Stimulated activated memory B cell treated with anti-CD40 and anti-IgM and Interleukin-4, amounts not matched to agents 10 μg/mL and 1 μg/mL and 100 μg/mL, for 72 hours (primary cell): Measurements from ENCODE around the gene TUBA1B.
A peak's percentile ranks its signal among the peaks of the same experiment; 100 is the strongest.

Source experiments
- ATAC-seq: fragments of 150-1000 bp; cut with Tn5 transposase; 2 replicates; pipeline ENCODE4 v1.10.0; 2021
- H3K27ac Mint-ChIP-seq: one replicate; pipeline ENCODE4 v1.8.0; 2022; ENCODE audit warnings: mild to moderate bottlenecking, mixed read lengths
- H3K27me3 Mint-ChIP-seq: one replicate; pipeline ENCODE4 v1.8.0; 2022; ENCODE audit warnings: mixed read lengths
- H3K36me3 Mint-ChIP-seq: one replicate; pipeline ENCODE4 v1.8.0; 2022; ENCODE audit warnings: mixed read lengths
- H3K4me1 Mint-ChIP-seq: one replicate; pipeline ENCODE4 v1.8.0; 2022; ENCODE audit warnings: mixed read lengths
- H3K4me3 Mint-ChIP-seq: one replicate; pipeline ENCODE4 v1.8.0; 2022; ENCODE audit warnings: mild to moderate bottlenecking, moderate library complexity, mixed read lengths
- H3K9me3 Mint-ChIP-seq: one replicate; pipeline ENCODE4 v1.8.0; 2022; ENCODE audit warnings: mixed read lengths

Gene TUBA1B

GRCh38 chr12:49100380-49100779, 30.8 kb downstream of the TUBA1B start:
- Mint-ChIP-seq H3K36me3 (peaks cover 84% of the 10 kb centered on the region), H3K9me3 (no peaks in the 10 kb centered on the region), H3K27me3 (peaks cover 3% of the 10 kb centered on the region), H3K4me1 (peaks cover 8% of the 10 kb centered on the region), H3K27ac (no peak overlapping the region), H3K4me3 (no peak overlapping the region)
- ATAC-seq, result no peak

GRCh38 chr12:49098703-49099102, 32.5 kb downstream of the TUBA1B start:
- H3K36me3 Mint-ChIP-seq, result peaks cover 72% of the 10 kb centered on the region

GRCh38 chr12:49098035-49098451, 33.2 kb downstream of the TUBA1B start:
- peak; percentile 50 for ATAC-seq
- H3K9me3 Mint-ChIP-seq, result no peaks in the 10 kb centered on the region
- H3K4me1 Mint-ChIP-seq, result peaks cover 20% of the 10 kb centered on the region
- no peak overlapping the region for H3K4me3 Mint-ChIP-seq
- H3K36me3 Mint-ChIP-seq, result peaks cover 65% of the 10 kb centered on the region
- H3K27me3 Mint-ChIP-seq, result peaks cover 26% of the 10 kb centered on the region
- no peak overlapping the region for H3K27ac Mint-ChIP-seq

More at GRCh38 chr12:49098703-49099102, 32.5 kb downstream of the TUBA1B start:
- Mint-ChIP-seq H3K27ac (no peak overlapping the region), H3K9me3 (no peaks in the 10 kb centered on the region), H3K4me3 (no peak overlapping the region), H3K4me1 (peaks cover 17% of the 10 kb centered on the region), H3K27me3 (peaks cover 20% of the 10 kb centered on the region)
- no peak for ATAC-seq

- Mint-ChIP-seq H3K36me3 (peaks cover 64% of the 10 kb centered on the region), H3K4me3 (no peak overlapping the region), H3K4me1 (peaks cover 23% of the 10 kb centered on the region)
Observed at GRCh38 chr12:49097381-49097780, 33.8 kb downstream of the TUBA1B start.

GRCh38 chr12:49094975-49095365, 36.2 kb downstream of the TUBA1B start:
- Mint-ChIP-seq H3K27ac (no peak overlapping the region), H3K36me3 (peaks cover 40% of the 10 kb centered on the region), H3K4me3 (no peak overlapping the region), H3K27me3 (peaks cover 57% of the 10 kb centered on the region), H3K9me3 (no peaks in the 10 kb centered on the region), H3K4me1 (peaks cover 47% of the 10 kb centered on the region)
- no peak for ATAC-seq

More at GRCh38 chr12:49097381-49097780, 33.8 kb downstream of the TUBA1B start:
- no peak for ATAC-seq
- H3K27ac Mint-ChIP-seq, result no peak overlapping the region
- H3K27me3 Mint-ChIP-seq, result peaks cover 33% of the 10 kb centered on the region
- H3K9me3 Mint-ChIP-seq, result no peaks in the 10 kb centered on the region

GRCh38 chr12:49094160-49094974, 36.8 kb downstream of the TUBA1B start, which contains the start of gene DHH:
DHH (minus strand) TSS chr12:49094801; CDS start chr12:49094512, 289 bp downstream.
- Mint-ChIP-seq H3K27me3 (peaks cover 63% of the 10 kb centered on the region), H3K27ac (no peak within 1 kb of the TSS), H3K4me3 (peak within 1 kb of the TSS; percentile 9), H3K9me3 (no peaks in the 10 kb centered on the region), H3K36me3 (peaks cover 34% of the 10 kb centered on the region), H3K4me1 (peaks cover 54% of the 10 kb centered on the region)
- ATAC-seq, result no peak

- Mint-ChIP-seq H3K36me3 (peaks cover 34% of the 10 kb centered on the region), H3K27ac (no peak overlapping the region), H3K27me3 (peaks cover 69% of the 10 kb centered on the region), H3K4me1 (peaks cover 54% of the 10 kb centered on the region), H3K9me3 (no peaks in the 10 kb centered on the region), H3K4me3 (peak overlapping the region; percentile 9)
- ATAC-seq, result no peak
Observed at GRCh38 chr12:49093792-49094159, 37.4 kb downstream of the TUBA1B start.

GRCh38 chr12:49092816-49093406, 38.3 kb downstream of the TUBA1B start:
- ATAC-seq, result no peak
- peaks cover 76% of the 10 kb centered on the region for H3K27me3 Mint-ChIP-seq
- H3K36me3 Mint-ChIP-seq, result peaks cover 26% of the 10 kb centered on the region
- no peak overlapping the region for H3K4me3 Mint-ChIP-seq
- H3K9me3 Mint-ChIP-seq, result no peaks in the 10 kb centered on the region
- no peak overlapping the region for H3K27ac Mint-ChIP-seq
- peaks cover 62% of the 10 kb centered on the region for H3K4me1 Mint-ChIP-seq

- peak; percentile 28 for ATAC-seq
- Mint-ChIP-seq H3K27me3 (peaks cover 76% of the 10 kb centered on the region), H3K4me1 (peaks cover 63% of the 10 kb centered on the region)
Observed at GRCh38 chr12:49092086-49092815, 38.9 kb downstream of the TUBA1B start.

GRCh38 chr12:49091836-49092085, 39.4 kb downstream of the TUBA1B start:
- no peaks in the 10 kb centered on the region for H3K9me3 Mint-ChIP-seq
- H3K27me3 Mint-ChIP-seq, result peaks cover 76% of the 10 kb centered on the region
- peaks cover 63% of the 10 kb centered on the region for H3K4me1 Mint-ChIP-seq
- ATAC-seq, result no peak
- no peak overlapping the region for H3K27ac Mint-ChIP-seq
- peak overlapping the region; percentile 35 for H3K4me3 Mint-ChIP-seq
- peaks cover 18% of the 10 kb centered on the region for H3K36me3 Mint-ChIP-seq

More at GRCh38 chr12:49092086-49092815, 38.9 kb downstream of the TUBA1B start:
- H3K36me3 Mint-ChIP-seq, result peaks cover 21% of the 10 kb centered on the region
- peak overlapping the region; percentile 35 for H3K4me3 Mint-ChIP-seq
- no peak overlapping the region for H3K27ac Mint-ChIP-seq
- H3K9me3 Mint-ChIP-seq, result no peaks in the 10 kb centered on the region

GRCh38 chr12:49091056-49091835, 39.9 kb downstream of the TUBA1B start:
- Mint-ChIP-seq H3K4me3 (peak overlapping the region; percentile 17), H3K27ac (peak overlapping the region; percentile 28), H3K27me3 (peaks cover 76% of the 10 kb centered on the region), H3K9me3 (no peaks in the 10 kb centered on the region), H3K36me3 (peaks cover 13% of the 10 kb centered on the region), H3K4me1 (peaks cover 63% of the 10 kb centered on the region)
- no peak for ATAC-seq

GRCh38 chr12:49089821-49090773, 41.1 kb downstream of the TUBA1B start:
- H3K36me3 Mint-ChIP-seq, result peaks cover 1% of the 10 kb centered on the region
- H3K27me3 Mint-ChIP-seq, result peaks cover 70% of the 10 kb centered on the region
- peaks cover 60% of the 10 kb centered on the region for H3K4me1 Mint-ChIP-seq
- H3K4me3 Mint-ChIP-seq, result peak overlapping the region; percentile 62
- H3K27ac Mint-ChIP-seq, result peak overlapping the region; percentile 28
- no peaks in the 10 kb centered on the region for H3K9me3 Mint-ChIP-seq
- ATAC-seq, result no peak

- peaks cover 48% of the 10 kb centered on the region for H3K4me1 Mint-ChIP-seq
- H3K27me3 Mint-ChIP-seq, result peaks cover 59% of the 10 kb centered on the region
- no peaks in the 10 kb centered on the region for H3K36me3 Mint-ChIP-seq
- no peaks in the 10 kb centered on the region for H3K9me3 Mint-ChIP-seq
- no peak overlapping the region for H3K4me3 Mint-ChIP-seq
- no peak overlapping the region for H3K27ac Mint-ChIP-seq
- no peak for ATAC-seq
Observed at GRCh38 chr12:49088932-49089330, 42.3 kb downstream of the TUBA1B start.
